ENCODE results near the gene B3GALNT2. TPM values are rescaled to one million over a fixed set of nuclear protein-coding genes. Genes with fewer than 3 reads are reported as not detected.

B3GALNT2 gene
- total and polyA plus RNA-seq, 2 of the 8 experiments (the other 6 are each of a cell fraction or from before 2014, with no cell fraction given) = 15.4 to 39.4 TPM

DNA sequence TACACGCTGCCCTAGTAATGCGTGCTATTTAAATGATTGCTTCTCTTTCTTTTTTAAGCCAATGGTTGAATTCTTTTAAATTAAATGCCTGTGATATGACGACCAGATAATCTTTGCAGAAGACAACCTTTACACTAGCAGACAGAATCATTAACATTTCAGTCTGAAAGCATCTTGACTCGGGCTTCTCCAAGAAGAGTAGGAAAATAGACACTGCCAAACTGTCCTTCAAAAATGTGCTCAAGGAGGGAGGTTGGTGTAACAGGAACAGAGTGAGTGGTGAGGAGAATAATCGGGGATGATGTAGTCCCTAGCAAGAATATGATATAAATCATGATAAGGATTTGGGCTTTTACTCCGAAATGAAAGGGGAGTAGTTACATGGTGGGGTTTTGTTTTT is 6.6 kb upstream of the B3GALNT2 start:
- Histone ChIP-seq H3K9me3 (ENCODE audit: insufficient read depth in 2 of 2, low read depth in 1 of 2, low read length in 1 of 2) (no peaks in the 10 kb centered on the region), H4K5ac (ENCODE audit: insufficient read length, low read depth, low read length) (no peak overlapping the region), H2BK120ac (replicated peaks; ENCODE audit: low read depth, low read length) (no peak overlapping the region), H3K4me1 (replicated peaks in 1 of 4; ENCODE audit: control insufficient read depth in 3 of 4, insufficient read depth in 4 of 4, low read length in 3 of 4) (no peaks in the 10 kb centered on the region), H2BK20ac (ENCODE audit: low read length) (no peak overlapping the region), H3K56ac (replicated peaks; ENCODE audit: insufficient read length, low read depth, low read length) (no peak overlapping the region), H2BK15ac (ENCODE audit: low read length) (no peak overlapping the region), H3K4ac (replicated peaks; ENCODE audit: insufficient read length, low read depth, low read length) (no peak overlapping the region), H4K8ac (ENCODE audit: extremely low read depth, insufficient read depth, low read length) (no peak overlapping the region), H2BK5ac (ENCODE audit: low read depth, low read length) (no peak overlapping the region), H4K20me1 (replicated peaks in 1 of 2; ENCODE audit: control insufficient read depth in 1 of 2, insufficient read depth in 2 of 2, low read length in 2 of 2) (no peaks in the 10 kb centered on the region), H3K14ac (ENCODE audit: insufficient read length) (no peak overlapping the region), H2AFZ (ENCODE audit: low read length) (no peak overlapping the region), H4K91ac (replicated peaks; ENCODE audit: insufficient read length, low read length) (no peak overlapping the region), H3K4me2 (ENCODE audit: insufficient read depth in 1 of 2, low read depth in 2 of 2, low read length in 2 of 2) (no peak overlapping the region), H3K4me3 (ENCODE audit: extremely low read depth in 1 of 4, insufficient read depth in 2 of 4, low read depth in 3 of 4, low read length in 4 of 4) (no peak overlapping the region), H2AK5ac (ENCODE audit: low read depth, low read length) (no peak overlapping the region), H3K18ac (ENCODE audit: extremely low read depth, low read length) (no peak overlapping the region), H3K27ac (ENCODE audit: low read depth, low read length) (no peak overlapping the region), H3K23me2 (ENCODE audit: low read depth, low read length) (no peaks in the 10 kb centered on the region), H3K36me3 (ENCODE audit: control insufficient read depth in 2 of 4, insufficient read depth in 4 of 4, low read length in 3 of 4) (no peaks in the 10 kb centered on the region), H2BK12ac (ENCODE audit: low read depth, low read length) (no peak overlapping the region), H3K23ac (ENCODE audit: insufficient read length) (no peak overlapping the region), H3K79me1 (ENCODE audit: low read depth, low read length) (no peaks in the 10 kb centered on the region), H3K27me3 (replicated peaks in 1 of 4; ENCODE audit: control insufficient read depth in 3 of 4, extremely low read depth in 1 of 4, insufficient read depth in 3 of 4, low read length in 3 of 4) (no peaks in the 10 kb centered on the region; a peak in 1 of 7 replicates), H3K9ac (replicated peaks in 1 of 4; ENCODE audit: extremely low read depth in 1 of 4, low read depth in 3 of 4, low read length in 3 of 4) (no peak overlapping the region), H3K79me2 (ENCODE audit: control insufficient read depth in 1 of 2, insufficient read depth in 2 of 2, low read length in 2 of 2) (no peaks in the 10 kb centered on the region)
- no peak for TF ChIP-seq ATF3 (IDR thresholded peaks at IDR 0.05; ENCODE audit: insufficient read depth, low read depth, low read length)
- TF ChIP-seq CTBP2 (IDR thresholded peaks at IDR 0.05; ENCODE audit: borderline replicate concordance, insufficient read depth, insufficient read length, low read length) = no peak
- TF ChIP-seq ZNF274 (IDR thresholded peaks at IDR 0.05; ENCODE audit: borderline replicate concordance, extremely low read depth, low read length) = no peak
- TF ChIP-seq KDM5A (IDR thresholded peaks at IDR 0.05; ENCODE audit: low read length) = no peak
- TF ChIP-seq USF2 (IDR thresholded peaks at IDR 0.05; ENCODE audit: low read length) = no peak
- TF ChIP-seq CBX8 (IDR thresholded peaks at IDR 0.05; ENCODE audit: borderline replicate concordance, low read depth, low read length) = no peak
- POLR2A ChIA-PET (ENCODE audit: partially characterized antibody) = interaction anchor here (0.6 kb wide), 1 partner anchor 1307 kb away, joined by 3 read pairs; no protein-coding TSS in a partner anchor
- no peak for DNase-seq (ENCODE audit: low read depth in 1 of 2, low spot score in 2 of 2)
- 88% methylated on average over 6 of the region's 6 CpGs; no CpG with 5 or more reads in 1 of the 2 experiments for WGBS, 2 experiments (ENCODE audit: extremely low coverage in 1 of 2, insufficient coverage in 1 of 2, insufficient read length in 1 of 2, insufficient replicate concordance in 2 of 2, low coverage in 1 of 2, low lambda C conversion rate in 2 of 2, missing lambda C conversion rate in 1 of 2)
- no peak for FAIRE-seq
- CTCF ChIA-PET (ENCODE audit: partially characterized antibody) = interaction anchor here (0.8 to 1.6 kb wide), 7 partner anchors 12 to 271 kb away, joined by 3 to 6 read pairs (median 3); no protein-coding TSS in a partner anchor

Measured in H1 (cell line).